HepG2 (cell line): ENCODE results near the gene HSPA4L. TPM values are rescaled to one million over a fixed set of nuclear protein-coding genes. Genes with fewer than 3 reads are reported as not detected.

Source experiments
- CREM ChIP-seq, 2 experiments: sonication (generic) in 1 of 2; formaldehyde crosslinking in 1 of 2; IDR thresholded peaks; 2 replicates each; pipeline versions ENCODE4 v1.4.0 to v1.6.1; 2016 to 2020; ENCODE audit warnings: antibody characterized with exemption in 1 of 2, mild to moderate bottlenecking in 1 of 2, missing genetic modification reagents in 1 of 2
- MEIS1 ChIP-seq: sonication (generic); formaldehyde crosslinking; IDR thresholded peaks from 2 replicates; pipeline ENCODE4 v1.9.0; 2021; ENCODE audit warnings: mild to moderate bottlenecking, missing genetic modification reagents, moderate library complexity, borderline replicate concordance
- POLR2A ChIP-seq, 2 experiments: IDR thresholded peaks; 2 replicates each; pipeline ENCODE4 v1.6.1; 2011; ENCODE audit warnings: low read depth in 2 of 2, low read length in 2 of 2, mild to moderate bottlenecking in 1 of 2, moderate library complexity in 1 of 2; ENCODE audit not compliant: insufficient read depth in 1 of 2
- SMAD1 ChIP-seq: sonication (generic); formaldehyde crosslinking; IDR thresholded peaks from 2 replicates; pipeline ENCODE4 v1.4.0; 2020; ENCODE audit warnings: missing genetic modification reagents, low read depth, mild to moderate bottlenecking, borderline replicate concordance
- TOPORS ChIP-seq: sonication (generic); formaldehyde crosslinking; IDR thresholded peaks from 2 replicates; pipeline ENCODE4 v1.8.0; 2023; ENCODE audit warnings: mild to moderate bottlenecking, missing genetic modification reagents
- ZFP90 ChIP-seq: sonication (generic); formaldehyde crosslinking; IDR thresholded peaks from 2 replicates; pipeline ENCODE4 v1.8.0; 2022; ENCODE audit warnings: missing genetic modification reagents, mild to moderate bottlenecking, inconsistent platforms, borderline replicate concordance
- ZNF232 ChIP-seq: sonication (generic); formaldehyde crosslinking; IDR thresholded peaks from 2 replicates; pipeline ENCODE4 v1.4.0; 2020; ENCODE audit warnings: missing genetic modification reagents, borderline replicate concordance
- ZNF724P ChIP-seq: sonication (generic); formaldehyde crosslinking; IDR thresholded peaks from 2 replicates; pipeline ENCODE4 v1.8.0; 2022; ENCODE audit warnings: missing genetic modification reagents, borderline replicate concordance
- polyA plus RNA-seq, 8 experiments: library from polyadenylated mRNA; depleted of rRNA in 3 of 8; stranded (reverse) in 7 of 8; unstranded in 1 of 8; fragments of >200 nt; fragmentation: Illumina TruSeq in 4 of 8; extraction: Trizol in 4 of 8; gene quantifications; 2 replicates each; pipeline versions ENCODE4 v1.2.1 to v1.2.3, GENCODE V29; 2011 to 2016; ENCODE audit warnings: low read depth in 4 of 8, missing spikeins in 1 of 8, mixed read lengths in 1 of 8; ENCODE audit not compliant: insufficient read depth in 1 of 8
- total RNA-seq, 5 experiments: library from RNA; depleted of rRNA; stranded (reverse); fragments of >200 nt; fragmentation: Illumina TruSeq; extraction: Trizol; gene quantifications; 2 replicates each; pipeline ENCODE4 v1.2.3, GENCODE V29; 2016; ENCODE audit warnings: low read depth in 1 of 5
- TF ChIP-seq, protein P1 (sequence below): sonication (generic); formaldehyde crosslinking; IDR thresholded peaks from 2 replicates; pipeline ENCODE4 v1.8.0; 2022; ENCODE audit warnings: mild to moderate bottlenecking, missing genetic modification reagents, moderate library complexity
- TF ChIP-seq, protein P2 (sequence below): sonication (generic); formaldehyde crosslinking; IDR thresholded peaks from 2 replicates; pipeline ENCODE4 v1.8.0; 2023; ENCODE audit warnings: mild to moderate bottlenecking, missing genetic modification reagents
- TF ChIP-seq, protein P3 (sequence below): sonication (generic); formaldehyde crosslinking; IDR thresholded peaks from 2 replicates; pipeline ENCODE4 v1.5.0; 2020; ENCODE audit warnings: mild to moderate bottlenecking, missing genetic modification reagents
- TF ChIP-seq, protein P4 (sequence below): sonication (generic); formaldehyde crosslinking; IDR thresholded peaks from 2 replicates; pipeline ENCODE4 v1.4.0; 2020; ENCODE audit warnings: missing genetic modification reagents, borderline replicate concordance
- TF ChIP-seq, protein P5 (sequence below): IDR thresholded peaks from 2 replicates; pipeline ENCODE4 v1.6.1; 2016
- TF ChIP-seq, protein P6 (sequence below): sonication (generic); formaldehyde crosslinking; IDR thresholded peaks from 2 replicates; pipeline ENCODE4 v1.9.0; 2021; ENCODE audit warnings: missing genetic modification reagents, borderline replicate concordance

The HSPA4L gene
- total and polyA plus RNA-seq, 2 of the 13 experiments (the other 11 are each of a cell fraction or from before 2014, with no cell fraction given), result 3.7 to 31.5 TPM

DNA sequence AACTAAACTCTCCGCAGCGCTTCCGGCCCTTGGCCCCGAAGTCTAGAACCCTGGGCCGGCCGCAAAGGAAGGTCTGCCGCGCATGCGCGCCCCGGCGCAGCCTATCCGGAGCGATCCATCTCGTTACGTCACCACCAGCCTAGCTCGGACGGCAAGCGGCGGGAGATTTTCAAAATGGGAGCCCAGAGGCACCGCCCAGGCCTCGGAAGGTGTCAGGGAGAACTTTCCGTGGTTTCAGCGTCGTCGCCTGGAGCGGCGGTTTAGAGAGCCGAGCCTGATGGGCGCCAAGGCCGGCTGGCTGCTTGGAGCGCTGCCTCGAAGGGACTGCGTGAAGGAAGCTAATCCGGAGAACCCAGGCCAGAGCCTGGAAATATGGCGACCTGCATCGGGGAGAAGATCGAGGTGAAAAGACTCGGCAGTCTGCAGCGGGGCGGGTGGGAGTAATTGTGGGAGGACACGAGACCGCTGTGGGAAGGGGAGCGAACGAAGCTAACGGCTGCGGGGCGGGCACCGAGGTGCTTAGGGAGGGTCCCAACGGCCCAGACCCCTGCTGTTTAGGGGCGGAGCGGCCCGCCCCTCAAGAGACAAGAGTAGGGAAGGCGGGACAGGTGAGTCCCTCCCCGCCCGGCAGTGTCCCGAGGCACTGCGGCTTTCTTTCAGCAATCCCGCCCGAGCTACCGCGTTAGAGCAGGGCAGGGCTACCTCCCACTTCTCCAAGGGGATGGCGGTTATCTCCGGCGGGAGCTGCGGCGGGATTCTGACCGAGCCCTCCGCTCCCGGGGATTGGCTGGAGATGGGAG lies 98.8 kb downstream of the HSPA4L start, which contains the start of gene PLK4 (continued):
- TF ChIP-seq, protein P1, sequence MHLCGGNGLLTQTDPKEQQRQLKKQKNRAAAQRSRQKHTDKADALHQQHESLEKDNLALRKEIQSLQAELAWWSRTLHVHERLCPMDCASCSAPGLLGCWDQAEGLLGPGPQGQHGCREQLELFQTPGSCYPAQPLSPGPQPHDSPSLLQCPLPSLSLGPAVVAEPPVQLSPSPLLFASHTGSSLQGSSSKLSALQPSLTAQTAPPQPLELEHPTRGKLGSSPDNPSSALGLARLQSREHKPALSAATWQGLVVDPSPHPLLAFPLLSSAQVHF (CRISPR knock-in tag), result 0 out of 2 replicates have a peak, but pooled peaks have one; percentile 41
- no peak for TF ChIP-seq MEIS1 (CRISPR knock-in tag)
- TF ChIP-seq, protein P2, sequence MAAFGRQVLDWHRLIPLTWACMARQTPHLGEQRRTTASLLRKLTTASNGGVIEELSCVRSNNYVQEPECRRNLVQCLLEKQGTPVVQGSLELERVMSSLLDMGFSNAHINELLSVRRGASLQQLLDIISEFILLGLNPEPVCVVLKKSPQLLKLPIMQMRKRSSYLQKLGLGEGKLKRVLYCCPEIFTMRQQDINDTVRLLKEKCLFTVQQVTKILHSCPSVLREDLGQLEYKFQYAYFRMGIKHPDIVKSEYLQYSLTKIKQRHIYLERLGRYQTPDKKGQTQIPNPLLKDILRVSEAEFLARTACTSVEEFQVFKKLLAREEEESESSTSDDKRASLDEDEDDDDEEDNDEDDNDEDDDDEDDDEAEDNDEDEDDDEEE (CRISPR knock-in tag), result peak; percentile 90
- peak; percentile 82 for TF ChIP-seq TOPORS (CRISPR knock-in tag)
- peak; percentile 24 to 77 for TF ChIP-seq POLR2A (IDR thresholded peaks at IDR 0.05; ENCODE audit: insufficient read depth in 1 of 2, low read depth in 2 of 2, low read length in 2 of 2)
- TF ChIP-seq, protein P3, sequence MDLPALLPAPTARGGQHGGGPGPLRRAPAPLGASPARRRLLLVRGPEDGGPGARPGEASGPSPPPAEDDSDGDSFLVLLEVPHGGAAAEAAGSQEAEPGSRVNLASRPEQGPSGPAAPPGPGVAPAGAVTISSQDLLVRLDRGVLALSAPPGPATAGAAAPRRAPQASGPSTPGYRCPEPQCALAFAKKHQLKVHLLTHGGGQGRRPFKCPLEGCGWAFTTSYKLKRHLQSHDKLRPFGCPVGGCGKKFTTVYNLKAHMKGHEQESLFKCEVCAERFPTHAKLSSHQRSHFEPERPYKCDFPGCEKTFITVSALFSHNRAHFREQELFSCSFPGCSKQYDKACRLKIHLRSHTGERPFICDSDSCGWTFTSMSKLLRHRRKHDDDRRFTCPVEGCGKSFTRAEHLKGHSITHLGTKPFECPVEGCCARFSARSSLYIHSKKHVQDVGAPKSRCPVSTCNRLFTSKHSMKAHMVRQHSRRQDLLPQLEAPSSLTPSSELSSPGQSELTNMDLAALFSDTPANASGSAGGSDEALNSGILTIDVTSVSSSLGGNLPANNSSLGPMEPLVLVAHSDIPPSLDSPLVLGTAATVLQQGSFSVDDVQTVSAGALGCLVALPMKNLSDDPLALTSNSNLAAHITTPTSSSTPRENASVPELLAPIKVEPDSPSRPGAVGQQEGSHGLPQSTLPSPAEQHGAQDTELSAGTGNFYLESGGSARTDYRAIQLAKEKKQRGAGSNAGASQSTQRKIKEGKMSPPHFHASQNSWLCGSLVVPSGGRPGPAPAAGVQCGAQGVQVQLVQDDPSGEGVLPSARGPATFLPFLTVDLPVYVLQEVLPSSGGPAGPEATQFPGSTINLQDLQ (CRISPR knock-in tag), result peak; percentile 85; the same call in 1 of the 2 replicates
- peak; percentile 67; the same call in 1 of the 2 replicates for TF ChIP-seq ZNF724P
- no peak for TF ChIP-seq SMAD1 (CRISPR knock-in tag)
- peak; percentile 86 for TF ChIP-seq CREM (IDR thresholded peaks at IDR 0.05)
- TF ChIP-seq CREM (CRISPR knock-in tag; IDR thresholded peaks at IDR 0.05), result no peak; the same call in 1 of the 2 replicates
- peak; percentile 55; the same call in 1 of the 2 replicates for TF ChIP-seq ZFP90
- TF ChIP-seq, protein P4, sequence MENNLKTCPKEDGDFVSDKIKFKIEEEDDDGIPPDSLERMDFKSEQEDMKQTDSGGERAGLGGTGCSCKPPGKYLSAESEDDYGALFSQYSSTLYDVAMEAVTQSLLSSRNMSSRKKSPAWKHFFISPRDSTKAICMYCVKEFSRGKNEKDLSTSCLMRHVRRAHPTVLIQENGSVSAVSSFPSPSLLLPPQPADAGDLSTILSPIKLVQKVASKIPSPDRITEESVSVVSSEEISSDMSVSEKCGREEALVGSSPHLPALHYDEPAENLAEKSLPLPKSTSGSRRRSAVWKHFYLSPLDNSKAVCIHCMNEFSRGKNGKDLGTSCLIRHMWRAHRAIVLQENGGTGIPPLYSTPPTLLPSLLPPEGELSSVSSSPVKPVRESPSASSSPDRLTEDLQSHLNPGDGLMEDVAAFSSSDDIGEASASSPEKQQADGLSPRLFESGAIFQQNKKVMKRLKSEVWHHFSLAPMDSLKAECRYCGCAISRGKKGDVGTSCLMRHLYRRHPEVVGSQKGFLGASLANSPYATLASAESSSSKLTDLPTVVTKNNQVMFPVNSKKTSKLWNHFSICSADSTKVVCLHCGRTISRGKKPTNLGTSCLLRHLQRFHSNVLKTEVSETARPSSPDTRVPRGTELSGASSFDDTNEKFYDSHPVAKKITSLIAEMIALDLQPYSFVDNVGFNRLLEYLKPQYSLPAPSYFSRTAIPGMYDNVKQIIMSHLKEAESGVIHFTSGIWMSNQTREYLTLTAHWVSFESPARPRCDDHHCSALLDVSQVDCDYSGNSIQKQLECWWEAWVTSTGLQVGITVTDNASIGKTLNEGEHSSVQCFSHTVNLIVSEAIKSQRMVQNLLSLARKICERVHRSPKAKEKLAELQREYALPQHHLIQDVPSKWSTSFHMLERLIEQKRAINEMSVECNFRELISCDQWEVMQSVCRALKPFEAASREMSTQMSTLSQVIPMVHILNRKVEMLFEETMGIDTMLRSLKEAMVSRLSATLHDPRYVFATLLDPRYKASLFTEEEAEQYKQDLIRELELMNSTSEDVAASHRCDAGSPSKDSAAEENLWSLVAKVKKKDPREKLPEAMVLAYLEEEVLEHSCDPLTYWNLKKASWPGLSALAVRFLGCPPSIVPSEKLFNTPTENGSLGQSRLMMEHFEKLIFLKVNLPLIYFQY, result peak; percentile 54
- peak; percentile 32; the same call in 1 of the 2 replicates for TF ChIP-seq ZNF232 (CRISPR knock-in tag)
- TF ChIP-seq, protein P5, sequence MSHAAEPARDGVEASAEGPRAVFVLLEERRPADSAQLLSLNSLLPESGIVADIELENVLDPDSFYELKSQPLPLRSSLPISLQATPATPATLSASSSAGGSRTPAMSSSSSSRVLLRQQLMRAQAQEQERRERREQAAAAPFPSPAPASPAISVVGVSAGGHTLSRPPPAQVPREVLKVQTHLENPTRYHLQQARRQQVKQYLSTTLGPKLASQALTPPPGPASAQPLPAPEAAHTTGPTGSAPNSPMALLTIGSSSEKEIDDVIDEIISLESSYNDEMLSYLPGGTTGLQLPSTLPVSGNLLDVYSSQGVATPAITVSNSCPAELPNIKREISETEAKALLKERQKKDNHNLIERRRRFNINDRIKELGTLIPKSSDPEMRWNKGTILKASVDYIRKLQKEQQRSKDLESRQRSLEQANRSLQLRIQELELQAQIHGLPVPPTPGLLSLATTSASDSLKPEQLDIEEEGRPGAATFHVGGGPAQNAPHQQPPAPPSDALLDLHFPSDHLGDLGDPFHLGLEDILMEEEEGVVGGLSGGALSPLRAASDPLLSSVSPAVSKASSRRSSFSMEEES (CRISPR knock-in tag), result no peak
- TF ChIP-seq, protein P6, sequence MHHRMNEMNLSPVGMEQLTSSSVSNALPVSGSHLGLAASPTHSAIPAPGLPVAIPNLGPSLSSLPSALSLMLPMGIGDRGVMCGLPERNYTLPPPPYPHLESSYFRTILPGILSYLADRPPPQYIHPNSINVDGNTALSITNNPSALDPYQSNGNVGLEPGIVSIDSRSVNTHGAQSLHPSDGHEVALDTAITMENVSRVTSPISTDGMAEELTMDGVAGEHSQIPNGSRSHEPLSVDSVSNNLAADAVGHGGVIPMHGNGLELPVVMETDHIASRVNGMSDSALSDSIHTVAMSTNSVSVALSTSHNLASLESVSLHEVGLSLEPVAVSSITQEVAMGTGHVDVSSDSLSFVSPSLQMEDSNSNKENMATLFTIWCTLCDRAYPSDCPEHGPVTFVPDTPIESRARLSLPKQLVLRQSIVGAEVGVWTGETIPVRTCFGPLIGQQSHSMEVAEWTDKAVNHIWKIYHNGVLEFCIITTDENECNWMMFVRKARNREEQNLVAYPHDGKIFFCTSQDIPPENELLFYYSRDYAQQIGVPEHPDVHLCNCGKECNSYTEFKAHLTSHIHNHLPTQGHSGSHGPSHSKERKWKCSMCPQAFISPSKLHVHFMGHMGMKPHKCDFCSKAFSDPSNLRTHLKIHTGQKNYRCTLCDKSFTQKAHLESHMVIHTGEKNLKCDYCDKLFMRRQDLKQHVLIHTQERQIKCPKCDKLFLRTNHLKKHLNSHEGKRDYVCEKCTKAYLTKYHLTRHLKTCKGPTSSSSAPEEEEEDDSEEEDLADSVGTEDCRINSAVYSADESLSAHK (CRISPR knock-in tag), result no peak
